ENCODE results near the gene SRRM3. TPM values are rescaled to one million over a fixed set of nuclear protein-coding genes. Genes with fewer than 3 reads are reported as not detected.

Gene SRRM3
- total and polyA plus RNA-seq, 8 donors, result 0.37 to 6.4 (median 5.3) TPM; not detected in 2

GRCh38 chr7:76296743-76297740 is 95.3 kb downstream of the SRRM3 start:
- 44 to 50% (median 46%) methylated on average over 22 of the region's 22 CpGs for WGBS, 5 donors
- no peaks in the 10 kb centered on the region for H3K9me3 ChIP-seq

GRCh38 chr7:76300166-76300731 is 98.6 kb downstream of the SRRM3 start:
- peaks cover 44 to 76% (median 65%) of the 10 kb centered on the region in 4 donors for H3K4me1 ChIP-seq
- TF ChIP-seq CTCF (IDR thresholded peaks at IDR 0.05), result no peak
- TF ChIP-seq POLR2AphosphoS5 (IDR thresholded peaks at IDR 0.05), result peak; percentile 20 to 81 (median 30)
- WGBS, 5 donors, result 68 to 90% (median 78%) methylated on average over 7 of the region's 7 CpGs
- peak; percentile 65 to 75 for DNase-seq
- H3K36me3 ChIP-seq, result peaks cover 0 to 11% (median 6%) of the 10 kb centered on the region in 4 donors
- intact Hi-C loops (cut with DNase I; ENCODE audit: low total_unique reads), result no loop called here
- no peaks in the 10 kb centered on the region for H3K27me3 ChIP-seq
- H3K27ac ChIP-seq, result peak overlapping the region; percentile 7 to 99 (median 49)
- H3K9me3 ChIP-seq, result no peaks in the 10 kb centered on the region
- H3K4me3 ChIP-seq, result no peak overlapping the region

More at GRCh38 chr7:76296743-76297740, 95.3 kb downstream of the SRRM3 start:
- Histone ChIP-seq H3K4me1 (peaks cover 55 to 86% (median 68%) of the 10 kb centered on the region in 4 donors), H3K36me3 (no peaks in the 10 kb centered on the region), H3K27me3 (no peaks in the 10 kb centered on the region), H3K4me3 (no peak overlapping the region), H3K27ac (peak overlapping the region; percentile 79 to 99 (median 89))
- peak; percentile 83 to 94 for DNase-seq
- TF ChIP-seq POLR2AphosphoS5 (IDR thresholded peaks at IDR 0.05) (peak; percentile 71 to 90 (median 80)), CTCF (IDR thresholded peaks at IDR 0.05) (no peak), POLR2A (IDR thresholded peaks at IDR 0.05) (no peak), EP300 (IDR thresholded peaks at IDR 0.05) (no peak)
- intact Hi-C loops (cut with DNase I; ENCODE audit: low total_unique reads), result no loop called here

- WGBS, 5 donors, result 91 to 98% (median 93%) methylated on average over 3 of the region's 3 CpGs
- TF ChIP-seq EP300 (IDR thresholded peaks at IDR 0.05), result no peak
- TF ChIP-seq POLR2A (IDR thresholded peaks at IDR 0.05), result no peak
- no peak for TF ChIP-seq CTCF (IDR thresholded peaks at IDR 0.05)
- TF ChIP-seq POLR2AphosphoS5 (IDR thresholded peaks at IDR 0.05), result no peak
- intact Hi-C loops (cut with DNase I; ENCODE audit: low total_unique reads), result no loop called here
- Histone ChIP-seq H3K9me3 (no peaks in the 10 kb centered on the region), H3K4me1 (peaks cover 46 to 76% (median 62%) of the 10 kb centered on the region in 4 donors), H3K36me3 (peaks cover 0 to 11% (median 6%) of the 10 kb centered on the region in 4 donors), H3K27me3 (no peaks in the 10 kb centered on the region), H3K4me3 (no peak overlapping the region), H3K27ac (peak overlapping the region in 3 of 5 donors; percentile 45 to 99 (median 60))
- no peak for DNase-seq
Observed at GRCh38 chr7:76301000-76301399, 99.3 kb downstream of the SRRM3 start.

Data from stomach (tissue), 9 donors.